Natural killer cell (primary cell): Measurements from ENCODE around the gene LEAP2. TPM values are rescaled to one million over a fixed set of nuclear protein-coding genes. Genes with fewer than 3 reads are reported as not detected.

ENCODE experiments used
- ATAC-seq, 3 donors: fragments of 150-1000 bp in 2 of 3; fragments of 200-7000 bp in 1 of 3; cut with Tn5 transposase; 1 replicate in 1 of 3; 2 replicates in 2 of 3; pipeline ENCODE4 v1.10.0; 2021; ENCODE audit warnings: mild to moderate bottlenecking in 2 of 3, moderate library complexity in 2 of 3
- DNase-seq, 2 donors: peaks; one replicate each; pipeline versions ENCODE4 v3.0.0 to v3.0.0-alpha.2; 2013 to 2021; ENCODE audit warnings: mixed read lengths in 1 of 2
- H3K27ac ChIP-seq: one replicate; pipeline ENCODE4 v1.5.1; 2013; ENCODE audit warnings: mild to moderate bottlenecking, low read length
- H3K27me3 ChIP-seq: one replicate; pipeline ENCODE4 v1.6.1; 2013; ENCODE audit warnings: low read length; ENCODE audit not compliant: control insufficient read depth, insufficient read depth
- H3K36me3 ChIP-seq: one replicate; pipeline ENCODE4 v1.6.1; 2013; ENCODE audit warnings: low read length; ENCODE audit not compliant: control insufficient read depth, insufficient read depth
- H3K4me1 ChIP-seq: one replicate; pipeline ENCODE4 v1.6.1; 2013; ENCODE audit warnings: low read length; ENCODE audit not compliant: control insufficient read depth, insufficient read depth
- H3K4me3 ChIP-seq: one replicate; pipeline ENCODE4 v1.5.1; 2013; ENCODE audit warnings: low read length
- H3K9me3 ChIP-seq: one replicate; pipeline ENCODE4 v1.6.1; 2013; ENCODE audit warnings: low read length; ENCODE audit not compliant: control insufficient read depth, insufficient read depth
- H3K27ac Mint-ChIP-seq, 2 donors: one replicate each; pipeline ENCODE4 v1.8.0; 2022; ENCODE audit warnings: mild to moderate bottlenecking in 2 of 2, mixed read lengths in 2 of 2, moderate library complexity in 1 of 2
- H3K27me3 Mint-ChIP-seq, 2 donors: one replicate each; pipeline ENCODE4 v1.8.0; 2022; ENCODE audit warnings: low read depth in 2 of 2, mixed read lengths in 2 of 2
- H3K36me3 Mint-ChIP-seq: one replicate; pipeline ENCODE4 v1.8.0; 2022; ENCODE audit warnings: mixed read lengths
- H3K4me1 Mint-ChIP-seq, 2 donors: one replicate each; pipeline ENCODE4 v1.8.0; 2022; ENCODE audit warnings: mixed read lengths in 2 of 2
- H3K4me3 Mint-ChIP-seq: one replicate; pipeline ENCODE4 v1.8.0; 2022; ENCODE audit warnings: mild to moderate bottlenecking, moderate library complexity, mixed read lengths
- H3K9me3 Mint-ChIP-seq, 2 donors: one replicate each; pipeline ENCODE4 v1.8.0; 2022; ENCODE audit warnings: mixed read lengths in 2 of 2
- WGBS: methylation state at CpG from one replicate; pipeline ENCODE4 v1.1.7; 2013; ENCODE audit warnings: missing lambda C conversion rate; ENCODE audit not compliant: insufficient coverage; 5-methylcytosine and 5-hydroxymethylcytosine counted together
- intact Hi-C: fragments of 100-400 bp; cut with micrococcal nuclease; formaldehyde crosslinking; loops from one replicate; pipeline ENCODE4 v1.14.2; 2022
- total RNA-seq, 4 donors: library from RNA; stranded (reverse); fragments of 120-200 nt in 1 of 4; gene quantifications; one replicate each; pipeline versions ENCODE4 v1.2.3 to v1.2.4, GENCODE V29; 2013 to 2022
- TF ChIP-seq, protein P1 (sequence below): fragments of 200-600 bp; IDR thresholded peaks from one replicate; pipeline ENCODE4 v1.8.0; 2022; ENCODE audit warnings: antibody characterized with exemption

LEAP2 gene
- total RNA-seq, 3 donors from 2014 or later (not counting 1 experiment from before 2014, with no cell fraction given), result 0.70 to 1.3 (median 1.2) TPM

DNA sequence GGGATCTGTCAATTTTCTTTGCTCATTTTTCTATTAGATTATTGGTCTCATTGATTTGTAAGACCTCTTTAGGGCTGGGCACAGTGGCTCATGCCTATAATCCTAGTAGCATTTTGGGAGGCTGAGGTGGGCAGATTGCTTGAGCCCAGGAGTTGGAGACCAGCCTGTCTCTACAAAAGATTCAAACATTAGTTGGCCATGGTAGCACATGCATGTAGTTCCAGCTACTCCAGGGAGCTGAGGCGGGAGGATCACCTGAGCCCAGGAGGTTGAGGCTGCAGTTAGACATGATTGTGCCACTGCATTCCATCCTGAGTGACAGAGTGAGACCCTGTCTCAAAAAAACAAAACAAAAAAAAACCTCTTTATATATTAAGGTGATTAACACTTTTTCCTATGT lies 36.6 kb upstream of the LEAP2 start:
- 94% methylated on average over 1 of the region's 1 CpG for WGBS
- H3K4me1 ChIP-seq, result no peaks in the 10 kb centered on the region
- no peaks in the 10 kb centered on the region for H3K36me3 ChIP-seq
- no peak for DNase-seq
- H3K9me3 ChIP-seq, result no peaks in the 10 kb centered on the region
- Mint-ChIP-seq H3K9me3 (no peaks in the 10 kb centered on the region), H3K27ac (no peak overlapping the region), H3K36me3 (no peaks in the 10 kb centered on the region), H3K27me3 (no peaks in the 10 kb centered on the region), H3K4me1 (no peaks in the 10 kb centered on the region), H3K4me3 (no peak overlapping the region)
- intact Hi-C loops, result no loop called here
- no peak overlapping the region for H3K27ac ChIP-seq
- no peak overlapping the region for H3K4me3 ChIP-seq
- no peaks in the 10 kb centered on the region for H3K27me3 ChIP-seq
- TF ChIP-seq, protein P1, sequence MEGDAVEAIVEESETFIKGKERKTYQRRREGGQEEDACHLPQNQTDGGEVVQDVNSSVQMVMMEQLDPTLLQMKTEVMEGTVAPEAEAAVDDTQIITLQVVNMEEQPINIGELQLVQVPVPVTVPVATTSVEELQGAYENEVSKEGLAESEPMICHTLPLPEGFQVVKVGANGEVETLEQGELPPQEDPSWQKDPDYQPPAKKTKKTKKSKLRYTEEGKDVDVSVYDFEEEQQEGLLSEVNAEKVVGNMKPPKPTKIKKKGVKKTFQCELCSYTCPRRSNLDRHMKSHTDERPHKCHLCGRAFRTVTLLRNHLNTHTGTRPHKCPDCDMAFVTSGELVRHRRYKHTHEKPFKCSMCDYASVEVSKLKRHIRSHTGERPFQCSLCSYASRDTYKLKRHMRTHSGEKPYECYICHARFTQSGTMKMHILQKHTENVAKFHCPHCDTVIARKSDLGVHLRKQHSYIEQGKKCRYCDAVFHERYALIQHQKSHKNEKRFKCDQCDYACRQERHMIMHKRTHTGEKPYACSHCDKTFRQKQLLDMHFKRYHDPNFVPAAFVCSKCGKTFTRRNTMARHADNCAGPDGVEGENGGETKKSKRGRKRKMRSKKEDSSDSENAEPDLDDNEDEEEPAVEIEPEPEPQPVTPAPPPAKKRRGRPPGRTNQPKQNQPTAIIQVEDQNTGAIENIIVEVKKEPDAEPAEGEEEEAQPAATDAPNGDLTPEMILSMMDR, result no peak
- no peak for ATAC-seq

DNA sequence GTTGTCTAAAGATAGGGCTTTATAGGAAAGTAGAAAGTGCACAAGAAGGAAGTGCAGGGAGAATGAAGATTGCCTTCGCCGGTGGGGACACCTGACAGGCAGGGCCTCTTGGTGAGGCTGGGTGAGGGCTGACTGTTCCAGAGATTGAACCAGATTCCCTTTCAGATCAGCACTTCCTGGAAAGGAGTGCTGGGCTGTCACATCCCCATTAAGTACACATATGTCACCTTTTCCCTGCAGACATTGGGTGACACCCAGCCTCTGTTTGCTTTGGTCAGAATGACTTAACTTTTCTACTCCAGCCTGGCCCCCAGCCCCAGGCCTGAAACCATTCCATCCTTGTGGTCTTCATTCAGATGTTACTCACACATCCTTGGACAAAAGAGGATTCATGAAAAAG lies 35.6 kb upstream of the LEAP2 start:
- Histone ChIP-seq H3K4me3 (no peak overlapping the region), H3K27ac (no peak overlapping the region), H3K27me3 (no peaks in the 10 kb centered on the region), H3K36me3 (no peaks in the 10 kb centered on the region), H3K9me3 (no peaks in the 10 kb centered on the region), H3K4me1 (no peaks in the 10 kb centered on the region)
- H3K4me3 Mint-ChIP-seq, result no peak overlapping the region
- intact Hi-C loops, result no loop called here
- no peaks in the 10 kb centered on the region for H3K27me3 Mint-ChIP-seq
- H3K9me3 Mint-ChIP-seq, result no peaks in the 10 kb centered on the region
- no peaks in the 10 kb centered on the region for H3K4me1 Mint-ChIP-seq
- no peaks in the 10 kb centered on the region for H3K36me3 Mint-ChIP-seq
- DNase-seq (no peak), ATAC-seq (no peak)
- TF ChIP-seq, protein P1, result no peak
- 64% methylated on average over 2 of the region's 2 CpGs for WGBS
- no peak overlapping the region for H3K27ac Mint-ChIP-seq

DNA sequence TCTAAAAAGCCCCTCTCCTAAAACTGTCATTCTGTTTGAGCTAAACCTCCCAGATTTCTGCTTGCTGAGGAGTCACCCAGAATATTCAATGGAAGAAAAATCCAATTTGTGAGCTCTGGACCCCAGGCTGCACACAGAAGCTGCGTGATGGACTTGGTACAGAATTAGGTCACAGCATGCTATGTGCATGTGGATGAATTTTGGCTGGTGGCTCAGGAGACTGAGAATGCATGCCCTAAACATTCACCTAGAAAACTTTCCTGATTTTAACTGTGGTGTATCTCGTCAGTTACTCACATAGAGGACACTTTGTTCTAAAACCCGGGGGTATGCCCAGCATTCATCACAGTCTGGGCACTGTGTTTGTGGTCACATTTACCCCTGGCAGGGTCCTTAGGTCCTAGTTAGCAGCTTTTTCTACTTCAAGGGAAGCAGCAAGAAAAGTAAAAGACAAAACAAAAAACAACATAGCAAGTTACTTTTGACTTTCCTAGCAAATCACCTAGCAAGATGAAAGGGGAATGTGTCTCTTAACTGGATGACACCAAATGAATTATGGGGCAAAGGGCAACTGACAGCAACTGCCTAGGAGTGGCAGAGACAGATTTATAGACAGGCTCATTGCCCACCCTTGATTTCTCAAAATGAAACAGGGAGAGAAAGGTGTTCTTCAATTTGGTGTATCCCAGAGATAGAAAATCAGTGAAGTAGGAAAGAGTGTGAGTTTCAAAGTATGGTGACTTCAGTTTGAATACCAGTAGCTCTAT lies 34.8 kb upstream of the LEAP2 start:
- Mint-ChIP-seq H3K4me1 (no peaks in the 10 kb centered on the region), H3K9me3 (no peaks in the 10 kb centered on the region), H3K27me3 (no peaks in the 10 kb centered on the region), H3K36me3 (no peaks in the 10 kb centered on the region), H3K27ac (no peak overlapping the region), H3K4me3 (no peak overlapping the region)
- 87% methylated on average over 3 of the region's 3 CpGs for whole genome bisulfite sequencing
- no peaks in the 10 kb centered on the region for H3K36me3 ChIP-seq
- intact Hi-C loops, result no loop called here
- TF ChIP-seq, protein P1, result no peak
- H3K4me1 ChIP-seq, result no peaks in the 10 kb centered on the region
- no peak overlapping the region for H3K4me3 ChIP-seq
- no peaks in the 10 kb centered on the region for H3K27me3 ChIP-seq
- DNase-seq (no peak), ATAC-seq (no peak)
- H3K27ac ChIP-seq, result no peak overlapping the region
- no peaks in the 10 kb centered on the region for H3K9me3 ChIP-seq
